Stimulated activated naive B cell treated with anti-CD40 and anti-IgM and Interleukin-4, amounts not matched to agents 10 μg/mL and 1 μg/mL and 100 μg/mL, for 72 hours (primary cell): Measurements from ENCODE around the gene OR4C3.
"Not testable (repeated sequence)": the region's sequence is repeated elsewhere in the genome, so short reads cannot be mapped to it uniquely, and the experiment has no call there.

Experiments
- ATAC-seq, 2 donors: fragments of 150-1000 bp; cut with Tn5 transposase; replicated peaks; 2 replicates each; pipeline ENCODE4 v1.10.0; 2021; ENCODE audit warnings: moderate library complexity in 1 of 2
- DNase-seq: peaks from one replicate; pipeline ENCODE4 v3.0.0; 2021
- H3K27ac Mint-ChIP-seq: one replicate; pipeline ENCODE4 v1.8.0; 2022; ENCODE audit warnings: mild to moderate bottlenecking, mixed read lengths
- H3K27me3 Mint-ChIP-seq, 2 donors: one replicate each; pipeline ENCODE4 v1.8.0; 2022; ENCODE audit warnings: mixed read lengths in 2 of 2
- H3K36me3 Mint-ChIP-seq, 2 donors: one replicate each; pipeline ENCODE4 v1.8.0; 2022; ENCODE audit warnings: mixed read lengths in 2 of 2, mild to moderate bottlenecking in 1 of 2
- H3K4me1 Mint-ChIP-seq, 2 donors: one replicate each; pipeline ENCODE4 v1.8.0; 2022; ENCODE audit warnings: mixed read lengths in 2 of 2, mild to moderate bottlenecking in 1 of 2
- H3K4me3 Mint-ChIP-seq, 2 donors: one replicate each; pipeline ENCODE4 v1.8.0; 2022; ENCODE audit warnings: mild to moderate bottlenecking in 2 of 2, mixed read lengths in 2 of 2, moderate library complexity in 1 of 2
- H3K9me3 Mint-ChIP-seq, 2 donors: one replicate each; pipeline ENCODE4 v1.8.0; 2022; ENCODE audit warnings: mixed read lengths in 2 of 2, mild to moderate bottlenecking in 1 of 2

The OR4C3 gene

DNA sequence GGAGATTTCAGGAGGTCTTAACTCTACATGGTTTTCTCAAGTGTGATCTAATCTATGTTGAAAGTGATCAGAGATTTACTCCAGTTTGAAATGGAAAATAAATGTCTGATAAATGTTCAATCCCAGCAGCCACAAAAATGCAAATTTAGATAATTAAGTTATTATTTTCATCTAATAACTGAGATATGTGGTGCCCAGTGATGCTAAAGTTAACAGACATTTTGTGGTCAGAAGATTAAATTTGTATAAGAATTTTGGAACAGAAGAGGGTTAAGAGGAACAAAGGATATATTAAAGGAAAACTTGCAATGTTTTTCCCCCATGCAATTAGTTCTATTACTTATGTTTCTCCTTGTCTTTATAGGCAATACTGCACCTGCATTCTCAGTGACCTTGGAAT is at the start of gene OR4C3:
OR4C3 (plus strand) TSS at position 301 of the 400 bp plus-strand sequence. CDS start 102 bp downstream, outside the sequence.
- ATAC-seq, H3K4me3 Mint-ChIP-seq, H3K27me3 Mint-ChIP-seq, H3K4me1 Mint-ChIP-seq, H3K36me3 Mint-ChIP-seq, DNase-seq, H3K27ac Mint-ChIP-seq, H3K9me3 Mint-ChIP-seq: not testable (repeated sequence)

DNA sequence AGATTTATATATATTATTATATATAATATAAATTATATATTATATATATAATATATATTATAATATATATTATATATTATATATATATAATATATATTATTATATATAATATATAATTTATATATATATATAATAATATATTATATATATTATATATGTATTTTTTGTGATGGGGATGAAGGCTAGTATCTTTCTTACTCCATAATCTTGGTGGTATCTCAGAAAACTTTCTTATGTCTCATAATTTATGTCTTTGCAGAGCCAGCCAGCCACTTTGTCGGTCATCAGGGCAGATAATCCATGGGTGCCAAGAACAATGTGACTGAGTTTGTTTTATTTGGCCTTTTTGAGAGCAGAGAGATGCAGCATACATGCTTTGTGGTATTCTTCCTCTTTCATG is 18.8 kb upstream of the OR4C3 start, which contains the start of gene OR4S1:
OR4S1 (plus strand) TSS at position 301 of the 400 bp plus-strand sequence; CDS start at position 301, 0 bp downstream.
- Mint-ChIP-seq H3K4me1 (no peaks in the 10 kb centered on the region), H3K36me3 (no peaks in the 10 kb centered on the region), H3K27me3 (peaks cover 34 to 35% of the 10 kb centered on the region in 2 donors), H3K9me3 (peaks cover 0 to 3% of the 10 kb centered on the region in 2 donors), H3K27ac (no peak within 1 kb of the TSS), H3K4me3 (no peak within 1 kb of the TSS)
- no peak for DNase-seq
- ATAC-seq, result no peak

DNA sequence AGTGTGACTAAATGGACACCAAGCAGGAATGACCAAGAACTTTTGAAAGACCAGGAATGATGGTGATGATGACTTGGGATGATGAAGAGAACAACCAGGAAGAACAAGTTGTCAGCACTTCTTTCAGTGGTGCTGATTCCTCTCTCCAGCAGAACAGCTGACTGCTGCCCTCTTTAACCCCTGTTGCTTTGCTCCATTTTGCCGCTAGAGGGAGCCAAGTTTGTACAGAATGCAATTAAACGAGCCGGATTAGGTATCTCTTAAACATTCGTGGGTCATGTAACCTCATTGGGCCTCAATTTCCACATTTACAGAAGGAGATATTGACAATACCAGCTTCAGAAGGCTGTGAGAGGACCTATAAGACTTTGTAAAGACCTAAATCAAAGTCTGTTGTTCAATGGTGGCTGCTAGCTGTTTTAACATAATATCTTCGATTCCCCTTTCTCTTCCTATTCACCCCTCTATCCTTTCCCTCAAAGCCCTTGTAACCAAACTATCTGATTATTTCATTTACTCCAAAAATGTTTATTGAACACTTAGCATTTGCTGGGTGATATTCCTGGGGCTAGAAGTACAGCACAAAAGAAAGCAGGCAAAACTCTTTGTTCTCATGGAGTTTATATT is 16.8 kb upstream of the OR4C3 start:
- Mint-ChIP-seq H3K27ac (no peak overlapping the region), H3K4me1 (no peaks in the 10 kb centered on the region), H3K9me3 (no peaks in the 10 kb centered on the region), H3K27me3 (peaks cover 33 to 35% of the 10 kb centered on the region in 2 donors), H3K4me3 (no peak overlapping the region), H3K36me3 (no peaks in the 10 kb centered on the region)
- DNase-seq, result peak; percentile 43
- ATAC-seq, result peak; percentile 79 to 83

DNA sequence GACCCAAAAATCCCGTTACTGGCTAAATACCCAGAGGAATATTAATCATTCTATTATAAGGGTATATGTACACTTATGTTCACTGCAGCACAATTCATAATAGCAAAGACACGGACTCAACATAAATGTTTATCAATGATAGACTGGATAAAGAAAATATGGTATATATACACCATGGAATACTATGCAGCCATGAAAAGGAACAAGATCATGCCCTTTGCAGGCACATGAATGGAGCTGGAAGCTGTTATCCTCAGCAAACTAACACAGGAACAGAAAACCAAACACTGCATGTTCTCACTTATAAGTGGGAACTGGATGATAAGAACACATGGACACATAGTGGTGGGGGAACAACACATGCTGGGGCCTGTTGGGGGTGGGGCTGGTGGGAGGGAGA is 11.1 kb upstream of the OR4C3 start:
- not testable (repeated sequence) for H3K4me3 Mint-ChIP-seq, H3K4me1 Mint-ChIP-seq, DNase-seq, H3K27ac Mint-ChIP-seq, ATAC-seq, H3K36me3 Mint-ChIP-seq, H3K9me3 Mint-ChIP-seq
- peaks cover 8 to 24% of the 10 kb centered on the region in 2 donors for H3K27me3 Mint-ChIP-seq

DNA sequence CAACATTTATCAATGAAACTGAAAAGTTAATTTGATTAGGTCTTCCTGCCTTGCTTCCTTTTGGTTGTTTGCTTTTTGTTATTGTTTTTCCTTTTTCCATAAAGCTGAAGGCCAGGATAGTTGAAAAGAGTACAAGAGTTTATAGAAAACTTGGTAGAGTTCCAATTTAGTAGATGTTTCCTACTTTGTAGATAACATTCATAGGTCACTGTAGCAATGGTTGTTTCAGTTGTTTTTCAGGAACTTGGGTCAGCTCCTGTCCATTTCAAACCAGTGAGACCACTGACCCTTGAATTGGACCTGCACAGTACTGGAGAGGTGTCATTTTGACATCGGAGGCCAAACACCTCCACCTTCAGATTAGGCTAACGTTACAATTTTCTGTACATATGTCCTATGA is 4.9 kb upstream of the OR4C3 start:
- H3K4me1 Mint-ChIP-seq, ATAC-seq: not testable (repeated sequence)

DNA sequence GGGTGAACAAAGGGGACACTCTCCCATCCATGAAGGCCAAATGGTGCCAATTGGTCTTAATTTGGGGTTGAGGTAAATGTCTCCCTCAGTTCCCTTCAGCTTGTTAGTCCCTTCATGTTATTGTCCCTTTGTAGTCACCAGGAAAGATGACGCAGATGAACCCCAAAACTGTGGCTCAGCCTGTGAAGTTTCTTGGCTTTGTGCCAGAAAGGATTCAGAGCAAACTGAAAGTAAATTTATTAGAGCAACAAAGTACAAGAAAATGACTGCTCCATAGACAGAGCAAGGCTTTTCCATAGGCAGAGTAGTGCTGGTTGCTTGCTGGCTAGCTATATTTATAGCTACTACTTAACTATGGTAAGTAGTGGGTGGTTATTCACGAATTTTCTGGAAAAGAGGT is 16.7 kb downstream of the OR4C3 start:
- H3K36me3 Mint-ChIP-seq, result peaks cover 0 to 2% of the 10 kb centered on the region in 2 donors
- H3K27ac Mint-ChIP-seq, result no peak overlapping the region
- H3K4me3 Mint-ChIP-seq, result no peak overlapping the region
- H3K27me3 Mint-ChIP-seq, result peaks cover 6 to 7% of the 10 kb centered on the region in 2 donors
- H3K4me1 Mint-ChIP-seq, result no peaks in the 10 kb centered on the region
- DNase-seq, result no peak
- H3K9me3 Mint-ChIP-seq, result peaks cover 4 to 6% of the 10 kb centered on the region in 2 donors
- ATAC-seq, result no peak

More for the DNA sequence above, 4.9 kb upstream of the OR4C3 start:
- not testable (repeated sequence) for DNase-seq, H3K36me3 Mint-ChIP-seq, H3K4me3 Mint-ChIP-seq, H3K27ac Mint-ChIP-seq, H3K9me3 Mint-ChIP-seq
- peaks cover 15 to 16% of the 10 kb centered on the region in 2 donors for H3K27me3 Mint-ChIP-seq

DNA sequence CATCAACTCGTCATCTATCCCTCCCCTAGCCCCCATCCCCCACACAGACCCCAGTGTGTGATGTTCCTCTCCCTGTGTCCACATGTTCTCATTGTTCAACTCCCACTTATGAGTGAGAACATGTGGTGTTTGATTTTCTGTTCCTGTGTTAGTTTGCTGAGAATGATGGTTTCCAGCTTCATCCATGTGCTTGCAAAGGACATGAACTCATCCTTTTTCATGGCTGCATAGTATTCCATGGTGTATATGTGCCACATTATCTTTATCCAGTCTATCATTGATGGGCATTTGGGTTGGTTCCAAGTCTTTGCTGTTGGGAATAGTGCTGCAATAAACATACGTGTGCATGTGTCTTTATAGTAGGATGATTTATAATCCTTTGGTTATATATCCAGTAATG is 17.8 kb downstream of the OR4C3 start:
- not testable (repeated sequence) for H3K4me1 Mint-ChIP-seq, DNase-seq, H3K27ac Mint-ChIP-seq, H3K9me3 Mint-ChIP-seq, ATAC-seq, H3K4me3 Mint-ChIP-seq, H3K36me3 Mint-ChIP-seq
- peaks cover 4 to 16% of the 10 kb centered on the region in 2 donors for H3K27me3 Mint-ChIP-seq

DNA sequence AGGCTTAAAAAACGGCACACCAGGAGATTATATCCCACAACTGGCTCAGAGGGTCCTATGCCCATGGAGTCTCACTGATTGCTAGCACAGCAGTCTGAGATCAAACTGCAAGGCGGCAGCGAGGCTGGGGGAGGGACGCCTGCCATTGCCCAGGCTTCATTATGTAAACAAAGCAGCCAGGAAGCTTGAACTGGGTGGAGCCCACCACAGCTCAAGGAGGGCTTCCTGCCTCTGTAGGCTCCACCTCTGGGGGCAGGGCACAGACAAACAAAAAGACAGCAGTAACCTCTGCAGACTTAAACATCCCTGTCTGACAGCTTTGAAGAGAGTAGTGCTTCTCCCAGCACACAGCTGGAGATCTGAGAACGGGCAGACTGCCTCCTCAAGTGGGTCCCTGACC is 21.6 kb downstream of the OR4C3 start:
- not testable (repeated sequence) for H3K27ac Mint-ChIP-seq, ATAC-seq, H3K4me3 Mint-ChIP-seq, H3K4me1 Mint-ChIP-seq, DNase-seq, H3K36me3 Mint-ChIP-seq
- Mint-ChIP-seq H3K9me3 (peaks cover 4 to 10% of the 10 kb centered on the region in 2 donors), H3K27me3 (peaks cover 4 to 24% of the 10 kb centered on the region in 2 donors)

DNA sequence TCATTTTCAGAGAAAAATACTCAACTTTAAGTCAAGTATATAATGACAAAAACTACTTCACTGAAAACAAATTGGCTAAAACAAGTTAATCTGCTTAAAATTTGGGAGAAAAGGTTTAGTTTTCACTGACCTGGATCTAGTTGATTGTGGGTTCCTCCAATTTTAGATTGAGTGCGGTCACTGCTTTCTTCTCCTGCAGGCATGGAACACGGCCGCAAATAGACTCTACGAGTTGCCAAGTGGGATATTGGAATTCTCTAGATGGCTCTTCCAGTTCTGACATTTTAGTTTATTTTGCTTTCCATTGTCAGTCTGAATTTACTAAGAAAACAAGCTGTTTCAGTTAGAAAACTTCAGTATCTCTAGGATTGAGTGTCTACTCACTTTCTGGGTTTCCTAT is 29.3 kb downstream of the OR4C3 start:
- ATAC-seq (no peak), DNase-seq (no peak)
- H3K4me3 Mint-ChIP-seq, result no peak overlapping the region
- H3K27me3 Mint-ChIP-seq, result peaks cover 4 to 5% of the 10 kb centered on the region in 2 donors
- no peak overlapping the region for H3K27ac Mint-ChIP-seq
- no peaks in the 10 kb centered on the region for H3K4me1 Mint-ChIP-seq
- no peaks in the 10 kb centered on the region for H3K36me3 Mint-ChIP-seq
- peaks cover 10 to 11% of the 10 kb centered on the region in 2 donors for H3K9me3 Mint-ChIP-seq

DNA sequence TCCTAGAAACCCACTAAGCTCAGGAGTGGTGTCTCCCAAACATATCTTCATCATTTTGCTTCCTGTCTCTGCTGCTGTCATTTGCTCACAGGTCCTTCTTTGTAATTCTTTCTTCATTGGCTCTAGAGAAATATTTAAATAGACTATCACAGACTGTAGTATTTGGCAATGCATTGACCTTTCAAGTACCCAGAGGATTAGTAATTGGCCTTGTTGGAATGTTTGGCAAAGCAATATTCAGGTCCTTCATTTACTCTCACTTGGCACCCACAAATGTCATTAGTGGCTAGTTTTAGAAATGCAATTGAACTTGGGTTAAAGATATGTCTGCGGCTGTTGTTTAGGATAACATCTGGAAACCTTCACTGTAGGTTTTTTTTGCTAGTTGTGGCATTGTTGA is 30.0 kb downstream of the OR4C3 start:
- no peak for ATAC-seq
- H3K36me3 Mint-ChIP-seq, result no peaks in the 10 kb centered on the region
- H3K27me3 Mint-ChIP-seq, result peaks cover 0 to 4% of the 10 kb centered on the region in 2 donors
- H3K4me3 Mint-ChIP-seq, result no peak overlapping the region
- DNase-seq, result no peak
- H3K4me1 Mint-ChIP-seq, result no peaks in the 10 kb centered on the region
- peaks cover 11 to 12% of the 10 kb centered on the region in 2 donors for H3K9me3 Mint-ChIP-seq
- H3K27ac Mint-ChIP-seq, result no peak overlapping the region

DNA sequence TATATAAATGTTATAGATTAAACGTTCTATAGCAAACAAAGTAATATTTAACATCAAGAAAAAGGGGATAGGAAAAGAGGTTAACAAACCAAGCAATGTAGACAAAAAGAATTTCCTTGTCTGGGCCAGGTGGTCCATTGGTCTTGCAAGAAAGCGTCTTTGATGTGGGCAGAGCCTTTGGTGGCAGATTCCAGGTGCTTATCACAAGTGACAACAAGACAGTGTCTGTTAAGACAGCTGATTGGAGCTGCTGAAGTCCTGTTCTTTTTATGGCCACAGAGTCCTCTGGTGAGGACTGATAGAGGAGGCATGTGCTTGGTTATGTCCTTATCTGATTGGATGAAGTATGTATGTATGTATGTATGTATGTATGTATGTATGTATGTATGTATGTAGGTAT is 36.6 kb downstream of the OR4C3 start:
- H3K4me1 Mint-ChIP-seq, ATAC-seq, H3K27me3 Mint-ChIP-seq, H3K36me3 Mint-ChIP-seq, H3K4me3 Mint-ChIP-seq, DNase-seq, H3K27ac Mint-ChIP-seq: not testable (repeated sequence)
- peaks cover 11% of the 10 kb centered on the region in 2 donors for H3K9me3 Mint-ChIP-seq

DNA sequence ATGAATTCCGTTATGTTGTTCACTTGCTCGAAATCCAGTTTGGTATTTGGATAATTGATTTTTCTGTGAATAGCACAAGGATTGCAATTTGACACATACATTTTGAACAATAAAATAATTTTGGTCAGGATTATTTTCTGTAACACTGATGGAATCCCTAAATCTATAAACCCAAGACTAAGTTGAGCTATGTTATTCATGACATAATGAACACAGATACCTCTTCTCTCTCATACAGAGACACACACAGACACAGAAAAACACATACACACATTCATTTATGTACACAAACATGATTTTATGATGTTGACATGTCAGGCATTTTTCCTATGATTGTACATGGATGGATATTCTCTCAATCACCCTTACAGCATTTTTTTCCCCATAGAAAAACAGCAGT is 41.6 kb downstream of the OR4C3 start, which contains the start of gene OR4C5:
OR4C5 (minus strand) TSS at position 101 of the 400 bp plus-strand sequence; CDS start at position 101, 0 bp downstream.
- Mint-ChIP-seq H3K4me3 (no peak within 1 kb of the TSS), H3K9me3 (no peaks in the 10 kb centered on the region), H3K4me1 (no peaks in the 10 kb centered on the region), H3K27me3 (peaks cover 0 to 4% of the 10 kb centered on the region in 2 donors), H3K36me3 (no peaks in the 10 kb centered on the region), H3K27ac (no peak within 1 kb of the TSS)
- no peak for ATAC-seq
- no peak for DNase-seq
